Skin of body (tissue), 2 donors: ENCODE results near the gene PARD6G. TPM values are rescaled to one million over a fixed set of nuclear protein-coding genes. Genes with fewer than 3 reads are reported as not detected.
"Not testable (repeated sequence)": the region's sequence is repeated elsewhere in the genome, so short reads cannot be mapped to it uniquely, and the experiment has no call there.

ENCODE experiments used
- DNase-seq: peaks from one replicate; lab custom pipeline; 2025; lab: John Stamatoyannopoulos, UW
- total RNA-seq: library from RNA; depleted of rRNA; stranded (reverse); fragments of >200 nt; gene quantifications from one replicate; pipeline ENCODE4 v1.2.3, GENCODE V29; 2014

Gene PARD6G
- total RNA-seq, 1 donor from 2014 or later = 12.5 TPM

- DNase-seq = no peak
These were observed 75.3 kb downstream of the PARD6G start for GRCh38 chr18:80172056-80172455.

- no peak for DNase-seq
These were observed 76.1 kb downstream of the PARD6G start for GRCh38 chr18:80171054-80171872.

DNA sequence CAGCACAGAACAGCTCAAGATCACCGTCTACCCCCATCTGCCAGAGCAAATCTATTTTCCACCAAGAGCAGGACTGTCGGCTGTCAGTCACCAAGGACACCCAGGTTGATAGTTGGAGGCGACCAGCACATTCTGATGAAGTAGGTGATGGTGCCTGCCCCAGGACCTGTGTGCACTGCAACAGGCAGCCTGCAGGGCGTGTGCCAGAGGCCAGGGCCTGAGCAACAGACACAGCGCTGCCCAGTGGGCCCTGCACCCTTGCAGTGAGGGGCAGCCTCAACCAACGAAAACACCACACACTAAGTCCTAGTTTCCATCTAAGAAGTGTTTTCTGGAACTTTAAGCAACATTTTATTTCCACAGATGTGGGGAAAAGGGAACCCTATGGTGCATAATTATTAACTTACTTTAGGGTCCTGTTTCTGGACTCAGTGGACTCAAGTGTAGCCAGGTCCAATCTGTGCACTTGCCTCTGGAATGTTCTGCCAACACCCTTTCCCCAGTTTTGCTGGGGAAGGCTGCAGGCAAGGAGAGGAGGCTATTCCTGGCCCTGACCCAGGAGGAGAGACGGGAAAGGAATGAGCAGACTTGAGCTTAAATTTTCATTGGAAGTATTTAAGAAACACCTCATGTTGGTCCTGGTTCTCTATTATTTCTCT lies 76.8 kb downstream of the PARD6G start:
- no peak for DNase-seq

GRCh38 chr18:80169607-80170006 lies 77.7 kb downstream of the PARD6G start:
- DNase-seq = no peak

DNA sequence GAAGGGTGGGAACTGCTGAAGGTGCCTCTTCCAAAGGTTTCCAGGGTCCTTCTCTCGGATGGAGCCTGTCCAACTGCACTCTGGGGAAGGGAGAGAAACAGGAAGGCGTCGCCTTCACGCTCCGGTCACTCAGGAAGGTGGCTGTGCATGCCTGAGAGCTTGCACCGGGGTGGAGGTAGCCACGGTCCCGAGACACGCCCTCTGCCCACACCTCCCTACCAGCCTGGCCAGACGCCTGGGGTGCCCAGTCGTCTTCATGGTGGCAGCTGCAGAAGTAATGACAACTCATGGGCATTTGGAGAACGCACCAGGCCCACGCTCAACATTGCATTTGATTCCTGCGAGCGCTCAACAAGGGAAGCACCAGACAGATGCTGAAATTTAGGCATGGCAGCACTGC lies 78.3 kb downstream of the PARD6G start:
- DNase-seq = no peak

- no peak for DNase-seq
These were observed 79.0 kb downstream of the PARD6G start for GRCh38 chr18:80168346-80168745.

- DNase-seq = no peak
These were observed 79.4 kb downstream of the PARD6G start for GRCh38 chr18:80167931-80168330.

DNA sequence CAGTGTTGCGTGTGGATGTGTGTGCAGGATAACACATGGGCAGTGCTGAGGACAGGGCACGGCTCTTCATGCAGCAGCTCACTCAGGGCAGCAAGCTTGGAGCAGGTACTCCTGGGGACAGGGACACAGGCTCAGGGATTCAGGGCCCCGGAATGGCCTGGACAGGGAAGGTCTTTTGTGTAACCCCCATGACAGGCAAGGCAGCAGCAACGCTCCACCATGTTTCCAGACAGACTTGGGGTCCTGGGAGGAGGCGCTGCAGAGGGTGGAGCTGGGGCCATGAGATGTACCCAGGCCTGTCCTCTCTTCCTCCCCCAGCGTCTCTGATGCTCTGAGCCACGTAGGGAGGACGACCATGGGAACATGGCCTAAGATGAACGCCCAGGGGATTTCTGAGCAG lies 80.0 kb downstream of the PARD6G start:
- DNase-seq = no peak

DNA sequence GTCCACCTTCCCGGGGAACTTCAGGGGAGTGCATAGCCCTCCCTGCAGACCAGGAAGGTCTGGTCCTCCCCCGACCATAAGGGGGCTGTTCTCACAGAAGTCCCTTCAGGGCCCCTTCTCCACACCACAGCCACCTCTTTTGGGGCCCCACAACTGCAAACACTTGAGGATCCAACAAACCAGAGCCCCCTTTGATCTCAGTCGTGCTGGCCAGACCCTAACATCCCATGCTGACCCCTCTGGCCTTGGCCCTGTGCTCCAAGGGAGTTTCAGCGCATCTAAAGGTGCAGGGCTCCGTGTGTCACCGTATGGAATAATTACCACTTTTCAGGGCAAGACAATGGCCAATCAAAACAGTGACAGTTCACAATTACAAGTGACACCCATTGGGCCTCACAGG lies 80.6 kb downstream of the PARD6G start:
- DNase-seq = no peak

DNA sequence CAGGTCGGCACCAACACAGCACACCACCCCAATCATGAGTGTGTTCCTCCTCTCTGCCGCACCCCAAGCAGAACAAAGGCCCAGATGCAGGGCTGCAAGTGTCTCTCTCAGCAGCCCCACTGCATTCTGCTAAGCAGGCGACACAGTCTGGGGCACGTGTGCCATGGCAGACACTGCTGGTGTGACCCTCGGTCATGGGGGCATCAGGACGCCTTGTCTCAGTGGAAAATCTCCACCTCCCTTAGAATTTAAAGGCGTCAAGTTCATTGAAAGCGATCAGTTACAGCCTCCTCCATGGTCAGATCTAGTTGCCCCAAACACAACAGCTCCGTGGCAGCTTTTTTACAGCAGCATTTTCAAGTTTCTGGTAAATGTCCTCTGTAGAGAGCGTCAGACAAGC lies 81.1 kb downstream of the PARD6G start:
- no peak for DNase-seq

GRCh38 chr18:80164727-80165355 lies 82.5 kb downstream of the PARD6G start:
- not testable (repeated sequence) for DNase-seq

DNA sequence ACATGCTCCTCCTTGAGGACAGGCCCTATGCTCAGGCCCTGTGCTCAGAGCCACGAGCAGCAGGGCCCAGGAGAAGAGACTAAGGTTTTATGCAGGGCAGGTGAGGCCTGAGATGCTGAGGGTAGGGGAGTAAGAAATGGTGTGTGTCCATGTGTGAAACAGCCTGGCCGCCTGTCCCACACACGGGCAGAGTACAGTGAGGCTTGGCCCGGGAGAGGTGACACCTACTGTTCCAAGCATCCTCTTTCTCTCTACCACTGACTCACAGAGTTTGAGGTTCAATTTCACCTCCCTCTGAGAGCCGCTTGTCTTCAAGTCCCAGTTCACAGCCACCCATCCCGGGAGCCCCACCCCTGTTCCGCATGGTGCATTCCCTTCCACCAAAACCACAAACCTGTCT lies 84.1 kb downstream of the PARD6G start:
- no peak for DNase-seq

DNA sequence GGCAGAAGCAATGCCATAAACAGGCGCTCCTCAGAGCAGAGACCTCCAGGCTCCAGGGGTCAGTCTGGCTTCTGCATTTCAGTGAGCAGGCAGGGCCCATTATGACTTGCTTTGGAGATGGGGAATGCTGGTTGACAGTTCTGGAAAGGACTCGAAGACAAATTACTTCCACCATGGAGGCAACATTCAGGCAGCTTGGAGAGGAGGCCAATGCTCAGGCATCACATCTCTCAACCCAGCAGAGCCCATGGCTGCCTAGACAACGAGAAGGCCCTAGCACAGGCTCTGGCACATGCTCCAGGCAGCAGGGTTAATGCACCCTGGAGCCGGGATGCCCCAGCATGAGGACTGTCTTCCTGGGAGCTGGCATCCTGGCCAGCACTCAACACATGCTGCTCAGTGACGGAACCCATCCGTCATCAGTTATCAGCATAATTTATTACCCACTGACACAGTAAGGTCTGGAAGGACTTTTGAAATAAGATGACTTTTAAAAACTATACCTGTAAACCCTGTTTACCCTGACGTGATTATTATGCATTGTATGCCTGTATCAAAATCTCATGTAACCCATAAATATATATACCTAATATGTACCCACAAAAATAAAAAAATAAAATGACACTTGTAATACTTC lies 85.4 kb downstream of the PARD6G start:
- DNase-seq = no peak

DNA sequence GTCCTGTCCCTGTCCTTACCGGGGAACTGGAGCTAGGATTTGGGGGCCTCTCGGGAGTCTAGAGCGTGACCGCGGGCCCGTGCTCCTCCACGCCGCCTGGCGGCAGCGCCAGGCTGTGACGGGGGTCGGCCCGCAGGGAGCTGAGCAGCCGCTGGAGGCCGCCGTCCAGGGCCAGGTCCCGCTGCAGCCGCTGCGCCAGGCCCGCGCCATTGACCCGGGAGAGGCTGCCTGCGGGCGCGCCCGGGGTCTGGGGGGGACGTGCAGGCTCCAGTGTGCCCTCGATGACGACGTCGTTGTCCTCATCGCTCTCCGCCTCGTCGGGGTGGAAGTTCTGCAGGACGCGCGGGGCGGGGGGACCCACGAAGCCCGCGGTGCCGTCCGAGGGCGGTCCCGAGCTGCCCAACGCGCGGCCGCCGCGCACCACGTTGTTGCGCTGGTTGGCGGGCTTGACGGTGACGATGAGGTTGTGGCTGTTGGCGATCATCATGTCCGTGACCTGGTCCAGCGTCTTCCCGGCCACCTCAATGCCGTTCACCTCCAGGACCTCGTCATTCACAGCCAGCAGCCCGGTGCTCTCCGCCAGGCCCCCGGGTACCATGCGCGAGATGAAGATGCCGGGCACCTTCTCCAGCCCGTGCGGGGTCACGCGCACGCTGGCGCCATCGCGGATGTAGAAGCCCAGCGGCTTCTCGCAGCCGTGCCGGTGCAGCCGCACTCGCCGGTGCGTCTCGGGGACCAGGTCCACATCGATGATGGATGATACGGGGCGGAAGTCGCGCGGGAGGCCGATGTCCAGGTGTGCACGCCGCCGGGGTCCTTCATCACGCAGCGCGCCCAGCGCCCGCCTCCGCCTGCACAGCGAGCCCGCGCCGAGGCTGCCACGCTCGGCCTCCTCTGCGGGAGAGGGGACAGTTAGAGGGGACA lies 87.3 kb downstream of the PARD6G start:
- DNase-seq = no peak

- DNase-seq = no peak
These were observed 88.9 kb downstream of the PARD6G start for GRCh38 chr18:80158365-80158764.

- DNase-seq = peak; percentile 13
These were observed 89.5 kb downstream of the PARD6G start for GRCh38 chr18:80157708-80158343.

DNA sequence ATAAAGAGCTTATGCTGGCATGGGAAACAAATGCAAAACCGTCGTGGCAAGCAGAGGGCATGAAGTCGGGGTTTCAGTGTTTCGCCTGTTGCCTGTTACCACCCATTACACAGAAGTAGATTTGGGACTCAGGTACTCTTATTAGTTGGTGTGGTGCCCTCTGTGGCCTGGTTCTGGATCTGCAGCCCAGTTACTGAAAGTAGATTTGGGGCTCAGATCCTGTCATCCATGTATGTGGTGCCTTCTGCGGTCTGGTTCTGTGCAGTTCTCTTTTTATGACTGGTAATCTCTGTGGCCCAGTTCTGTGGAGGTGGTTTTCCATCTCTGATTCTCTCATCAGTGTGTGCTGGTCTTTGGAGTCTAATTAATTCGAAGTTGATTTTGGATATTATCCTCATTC lies 93.0 kb downstream of the PARD6G start:
- no peak for DNase-seq

DNA sequence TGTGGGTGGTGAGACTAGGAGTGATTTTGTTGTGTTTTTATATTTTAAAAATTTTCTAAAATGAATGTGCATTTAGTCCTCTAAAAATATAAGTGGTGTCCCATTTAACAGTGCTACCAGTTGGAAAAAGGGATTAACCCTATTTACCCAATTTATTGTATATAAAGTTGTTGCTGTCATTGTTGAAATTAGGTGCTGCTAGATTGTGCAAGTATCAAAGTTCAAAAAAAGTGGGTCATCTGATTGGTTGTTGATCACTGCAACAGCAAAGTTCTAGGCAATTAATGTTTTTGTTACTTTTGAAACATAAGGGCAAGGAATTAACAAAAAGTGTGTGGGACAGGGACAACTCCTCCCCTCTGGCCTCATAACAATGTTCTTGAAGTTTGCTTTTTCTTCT lies 97.6 kb downstream of the PARD6G start:
- no peak for DNase-seq

GRCh38 chr18:80148326-80149199 lies 98.8 kb downstream of the PARD6G start:
- no peak for DNase-seq
